Inflammatory macrophage treated with lipopolysaccharide for 1 hour (primary cell): ENCODE data around the gene SLC4A9.
A peak's percentile ranks its signal among the peaks of the same experiment; 100 is the strongest.
"Not testable (repeated sequence)": the region's sequence is repeated elsewhere in the genome, so short reads cannot be mapped to it uniquely, and the experiment has no call there.

Experiments used
- DNase-seq, 2 donors: peaks; one replicate each; pipeline ENCODE4 v3.0.0-alpha.2; 2020 to 2022

The SLC4A9 gene

GRCh38 chr5:140401362-140402257, 41.6 kb downstream of the SLC4A9 start, which contains the start of gene ANKHD1:
ANKHD1 (plus strand) TSS chr5:140401833; CDS start chr5:140401968, 135 bp downstream.
- DNase-seq = peak; percentile 100

DNA sequence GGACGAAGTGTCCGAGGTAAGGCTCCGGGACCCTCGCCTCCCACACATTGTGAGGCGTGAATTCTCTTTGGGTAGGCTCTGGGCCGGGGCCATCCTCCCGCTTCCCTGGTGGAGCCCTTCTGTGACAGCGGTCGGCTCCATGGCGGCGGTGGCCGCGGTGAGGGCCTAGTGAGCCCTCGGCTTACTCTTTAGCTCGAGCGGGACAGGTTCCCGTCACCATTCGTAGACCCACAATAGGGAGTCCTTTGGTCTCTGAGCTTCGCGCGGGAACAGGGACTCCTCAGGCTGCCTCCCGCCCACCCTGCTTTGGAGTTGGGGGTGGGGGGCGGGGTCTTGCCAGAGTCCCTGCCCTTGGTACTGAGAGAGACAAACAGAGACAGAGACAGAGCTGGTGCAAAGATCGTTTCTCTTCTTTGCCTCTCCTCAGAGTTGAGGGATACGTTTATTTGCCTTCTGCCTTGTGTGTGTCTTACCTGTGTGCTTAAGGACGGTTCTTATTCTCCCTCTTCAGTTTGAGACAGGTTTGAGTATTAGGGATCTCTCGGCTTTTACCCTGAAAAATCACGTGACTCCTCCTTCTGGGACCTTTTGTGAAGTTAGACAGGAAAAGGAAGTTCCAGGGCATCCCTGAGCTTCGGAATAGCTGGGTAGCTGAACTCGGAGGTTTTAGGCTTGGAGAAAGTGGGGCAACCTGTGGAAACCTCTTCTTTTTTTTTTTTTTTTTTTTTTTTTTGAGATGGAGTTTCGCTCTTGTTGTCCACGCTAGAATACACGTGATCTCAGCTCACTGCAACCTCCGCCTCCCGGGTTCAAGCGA, 42.5 kb downstream of the SLC4A9 start:
- DNase-seq = peak; percentile 51 to 68

DNA sequence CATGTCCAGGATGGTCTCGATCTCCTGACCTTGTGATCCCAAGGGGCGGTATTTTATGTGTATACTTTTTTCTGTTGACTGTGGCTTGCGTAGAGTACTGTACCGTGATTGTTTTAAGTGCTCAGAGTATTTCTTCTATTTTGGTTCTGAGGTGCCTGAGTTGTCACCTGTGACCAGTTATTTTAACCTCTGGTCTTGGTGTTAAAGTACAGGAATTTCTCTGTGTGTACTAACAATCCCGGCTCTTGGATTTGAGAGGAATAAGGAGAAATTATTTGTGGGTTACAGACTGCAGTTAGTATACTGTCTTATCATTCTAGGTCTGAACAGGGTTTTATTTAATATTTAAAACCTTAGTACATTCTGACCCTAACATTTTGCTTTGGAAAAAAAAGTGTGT, 43.6 kb downstream of the SLC4A9 start:
- no peak for DNase-seq

- DNase-seq = no peak
Observed at GRCh38 chr5:140408750-140409241, 48.8 kb downstream of the SLC4A9 start.

DNA sequence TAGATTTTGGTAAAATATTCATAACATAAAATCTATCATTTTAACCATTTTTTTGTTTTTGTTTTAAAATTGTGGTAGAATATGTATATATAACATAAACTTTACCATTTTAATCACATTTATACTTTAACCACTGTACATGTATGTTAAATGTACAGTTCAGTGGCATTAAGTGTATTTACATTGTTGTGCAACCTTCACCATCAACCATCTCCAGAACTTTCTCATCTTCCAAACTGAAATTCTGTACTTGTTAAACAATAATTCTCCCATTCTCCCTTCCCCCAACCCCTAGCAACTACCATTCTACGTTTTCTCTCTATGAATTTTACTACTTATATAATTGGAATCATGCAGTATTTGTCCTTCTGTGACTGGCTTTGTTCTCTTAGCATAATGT, 53.2 kb downstream of the SLC4A9 start:
- no peak for DNase-seq

DNA sequence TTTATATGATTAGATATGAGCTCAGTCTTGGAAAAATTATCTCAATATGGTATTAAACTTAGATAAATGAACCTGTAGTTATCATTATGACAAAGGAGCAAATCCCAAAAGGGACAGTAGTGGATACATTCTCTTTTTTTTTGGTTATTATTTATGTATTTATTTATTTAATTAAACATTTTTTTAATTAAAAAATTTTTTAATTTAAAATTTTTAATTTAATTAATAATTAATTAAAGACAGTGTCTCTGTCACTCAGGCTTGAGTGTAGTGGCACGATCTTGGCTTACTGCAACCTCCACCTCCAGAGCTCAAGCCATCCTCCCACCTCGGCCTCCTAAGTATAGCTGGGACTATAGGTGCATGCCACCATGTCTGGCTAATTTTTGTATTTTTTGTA, 57.2 kb downstream of the SLC4A9 start:
- no peak for DNase-seq

DNA sequence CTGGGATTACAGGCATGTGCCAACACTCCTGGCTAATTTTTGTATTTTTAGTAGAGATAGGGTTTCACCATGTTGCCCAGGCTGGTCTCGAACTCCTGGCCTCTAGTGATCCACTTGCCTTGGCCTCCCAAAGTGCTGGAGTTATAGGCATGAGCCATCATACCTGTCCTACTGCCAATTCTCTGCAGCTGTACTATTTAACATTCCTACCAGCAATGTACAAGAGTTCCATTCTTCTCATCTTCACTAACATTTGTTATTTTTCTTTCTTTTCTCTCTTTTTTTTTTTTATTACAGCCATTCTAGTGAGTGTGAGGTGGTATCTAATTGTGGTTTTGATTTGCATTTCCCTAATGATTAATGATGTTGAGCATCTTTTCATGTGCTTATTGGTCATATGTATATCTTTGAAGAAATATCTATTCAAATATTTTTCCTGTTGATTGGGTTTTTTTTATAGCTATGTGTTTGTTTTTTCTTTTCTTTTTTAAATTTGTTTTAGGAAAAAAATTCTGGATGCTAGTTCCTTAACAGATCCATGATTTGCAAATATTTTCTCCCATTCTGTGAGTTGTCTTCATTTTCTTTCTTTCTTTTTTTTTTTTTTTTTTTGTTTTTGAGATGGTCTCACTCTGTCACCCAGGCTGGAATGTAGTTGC, 59.0 kb downstream of the SLC4A9 start:
- no peak for DNase-seq

- peak in 1 of 2 donors; percentile 12 for DNase-seq
Observed at GRCh38 chr5:140420226-140420570, 60.2 kb downstream of the SLC4A9 start.

DNA sequence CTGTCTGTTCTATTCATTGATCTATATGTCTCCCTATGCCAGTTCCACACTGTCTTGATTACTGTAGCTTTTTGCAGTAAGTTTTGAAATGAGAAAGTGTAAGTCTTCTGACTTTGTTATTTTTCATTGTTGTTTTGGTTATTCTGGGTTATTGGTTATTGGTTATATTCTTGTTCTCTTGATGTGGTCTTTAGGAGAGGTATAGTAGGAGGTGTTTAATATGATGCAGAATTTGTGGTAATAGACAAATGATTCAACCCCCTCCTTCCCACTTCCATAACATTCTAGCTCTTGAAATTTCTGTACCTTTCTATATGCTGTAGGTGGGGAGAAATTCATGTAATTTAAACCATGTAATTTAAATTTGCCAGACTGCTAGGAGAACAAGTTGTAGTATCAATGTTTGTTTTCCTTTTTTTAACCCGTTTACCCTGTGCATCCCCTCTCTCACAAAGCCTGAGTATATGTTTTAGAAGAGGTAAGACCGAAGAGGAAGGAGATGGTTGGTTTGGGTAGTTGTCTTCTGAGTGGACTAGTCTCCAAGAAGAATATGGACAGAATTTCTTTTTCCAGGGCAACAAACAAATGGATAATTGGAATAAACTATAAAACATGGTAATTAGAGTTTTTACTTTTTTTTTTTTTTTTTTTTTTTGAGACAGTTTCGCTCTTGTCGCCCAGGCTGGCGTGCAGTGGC, 60.8 kb downstream of the SLC4A9 start:
- no peak for DNase-seq

GRCh38 chr5:140421375-140421774, 61.4 kb downstream of the SLC4A9 start:
- DNase-seq = not testable (repeated sequence)

DNA sequence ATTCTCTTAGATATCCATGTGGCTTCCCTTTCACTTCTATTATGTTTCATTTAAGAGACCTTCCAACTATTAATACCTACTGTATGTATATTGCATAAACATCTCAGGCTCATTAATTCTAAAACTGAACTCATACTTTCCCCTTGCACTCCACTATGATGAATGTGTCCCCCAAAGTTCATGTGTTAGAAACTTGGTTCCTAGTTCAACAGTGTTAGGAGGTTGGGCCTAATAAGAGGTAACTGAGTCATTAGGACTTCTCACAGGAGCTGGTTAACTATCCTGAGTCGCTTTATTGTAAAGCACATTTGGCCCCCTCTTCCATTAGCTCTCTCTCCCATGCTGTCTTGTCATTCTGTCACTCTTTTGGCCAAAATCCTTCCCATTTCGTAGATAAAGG, 63.6 kb downstream of the SLC4A9 start:
- DNase-seq = no peak

DNA sequence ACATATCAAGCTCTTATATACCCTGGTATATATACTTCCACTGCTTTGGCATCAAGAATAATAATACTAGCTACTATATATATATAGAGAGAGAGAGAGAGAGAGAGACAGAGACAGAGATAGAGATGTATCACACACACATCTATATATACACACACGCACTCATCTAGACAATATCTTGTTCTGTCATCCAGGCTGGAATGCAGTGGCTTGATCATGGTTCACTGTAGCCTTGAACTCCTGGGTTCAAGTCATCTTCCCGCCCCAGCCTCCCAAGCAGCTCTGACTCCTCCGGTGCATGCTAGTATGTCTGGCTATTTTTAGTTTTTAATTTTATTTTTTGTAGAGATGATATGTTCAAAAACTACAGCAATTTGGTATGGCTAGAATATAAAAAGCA, 64.1 kb downstream of the SLC4A9 start:
- DNase-seq = no peak
